H1 (cell line): Measurements from ENCODE around the gene SPARCL1. TPM values are rescaled to one million over a fixed set of nuclear protein-coding genes. Genes with fewer than 3 reads are reported as not detected.

Source experiments
- CTCF ChIA-PET: fragments of 300-600 bp; sonication (Branson Sonifier 250); formaldehyde crosslinking; loops from one replicate; lab custom pipeline; 2021; ENCODE audit not compliant: partially characterized antibody; lab: Charles Lee
- POLR2A ChIA-PET: fragments of 300-600 bp; sonication (Branson Sonifier 250); formaldehyde crosslinking; loops from one replicate; lab custom pipeline; 2021; ENCODE audit warnings: inconsistent platforms; ENCODE audit not compliant: partially characterized antibody; lab: Charles Lee
- DNase-seq, 2 experiments: peaks; one replicate each; pipeline versions ENCODE4 v3.0.0 to v3.0.0-alpha.2; 2010 to 2022; ENCODE audit warnings: low spot score in 2 of 2, low read depth in 1 of 2, mixed read lengths in 1 of 2
- FAIRE-seq: peaks from 2 replicates; lab custom pipeline; 2011; peaks lifted over from hg19 to GRCh38; lab: Jason Lieb, UNC
- H2AFZ ChIP-seq: 2 replicates; pipeline ENCODE4 v1.8.1; 2012; ENCODE audit warnings: low read length, inconsistent platforms
- H2AK5ac ChIP-seq: 2 replicates; pipeline ENCODE4 v1.6.1; 2013; ENCODE audit warnings: low read depth, low read length
- H2BK120ac ChIP-seq: replicated peaks from 2 replicates; pipeline ENCODE3; 2013; ENCODE audit warnings: low read depth, low read length, inconsistent platforms
- H2BK12ac ChIP-seq: 2 replicates; pipeline ENCODE4 v1.6.1; 2013; ENCODE audit warnings: low read depth, low read length
- H2BK15ac ChIP-seq: 2 replicates; pipeline ENCODE4 v1.6.1; 2013; ENCODE audit warnings: low read length
- H2BK20ac ChIP-seq: 2 replicates; pipeline ENCODE4 v1.6.1; 2013; ENCODE audit warnings: low read length
- H2BK5ac ChIP-seq: 2 replicates; pipeline ENCODE4 v1.6.1; 2013; ENCODE audit warnings: low read depth, low read length
- H3K14ac ChIP-seq: 2 replicates; pipeline ENCODE4 v1.6.1; 2013; ENCODE audit warnings: inconsistent platforms; ENCODE audit not compliant: insufficient read length
- H3K18ac ChIP-seq: 2 replicates; pipeline ENCODE4 v1.6.1; 2013; ENCODE audit warnings: low read length; ENCODE audit errors: extremely low read depth
- H3K23ac ChIP-seq: 2 replicates; pipeline ENCODE4 v1.6.1; 2013; ENCODE audit warnings: inconsistent platforms; ENCODE audit not compliant: insufficient read length
- H3K23me2 ChIP-seq: 2 replicates; pipeline ENCODE4 v1.6.1; 2013; ENCODE audit warnings: low read depth, low read length
- H3K27ac ChIP-seq: 2 replicates; pipeline ENCODE4 v1.6.1; 2011; ENCODE audit warnings: low read depth, low read length, inconsistent platforms
- H3K27me3 ChIP-seq, 4 experiments: replicated peaks in 1 of 4; 1 replicate in 1 of 4; 2 replicates in 3 of 4; pipeline versions ENCODE4 v1.6.1 to v1.8.1; 2011 to 2013; ENCODE audit warnings: low read length in 3 of 4, mild to moderate bottlenecking in 3 of 4, inconsistent platforms in 2 of 4, mixed read lengths in 2 of 4, moderate library complexity in 1 of 4; ENCODE audit not compliant: control insufficient read depth in 3 of 4, insufficient read depth in 3 of 4; ENCODE audit errors: extremely low read depth in 1 of 4
- H3K36me3 ChIP-seq, 4 experiments: 2 replicates each; pipeline versions ENCODE4 v1.6.1 to v1.8.1; 2011 to 2013; ENCODE audit warnings: mild to moderate bottlenecking in 4 of 4, low read length in 3 of 4, moderate library complexity in 2 of 4, control low read depth in 1 of 4, inconsistent platforms in 1 of 4; ENCODE audit not compliant: insufficient read depth in 4 of 4, control insufficient read depth in 2 of 4
- H3K4ac ChIP-seq: replicated peaks from 2 replicates; pipeline ENCODE3; 2013; ENCODE audit warnings: low read length, low read depth, mixed read lengths, inconsistent platforms; ENCODE audit not compliant: insufficient read length
- H3K4me1 ChIP-seq, 4 experiments: replicated peaks in 1 of 4; 1 replicate in 1 of 4; 2 replicates in 3 of 4; pipeline versions ENCODE4 v1.6.1 to v1.8.1; 2011 to 2013; ENCODE audit warnings: low read length in 3 of 4, inconsistent platforms in 2 of 4, mixed read lengths in 1 of 4; ENCODE audit not compliant: insufficient read depth in 4 of 4, control insufficient read depth in 3 of 4
- H3K4me2 ChIP-seq, 2 experiments: 2 replicates each; pipeline versions ENCODE4 v1.6.1 to v1.8.1; 2011 to 2013; ENCODE audit warnings: low read depth in 2 of 2, low read length in 2 of 2, control low read depth in 1 of 2, inconsistent platforms in 1 of 2, mild to moderate bottlenecking in 1 of 2; ENCODE audit not compliant: insufficient read depth in 1 of 2
- H3K4me3 ChIP-seq, 4 experiments: fragments of 200-600, 300-600 bp in 1 of 4; sonication (generic), shearing (Covaris generic), sonication (Bioruptor Twin) in 1 of 4; 2 replicates each; pipeline versions ENCODE4 v1.5.1 to v1.8.1; 2011 to 2016; ENCODE audit warnings: low read length in 4 of 4, low read depth in 3 of 4, control low read depth in 2 of 4, inconsistent platforms in 2 of 4, mild to moderate bottlenecking in 2 of 4, mixed read lengths in 1 of 4, moderate library complexity in 1 of 4; ENCODE audit not compliant: insufficient read depth in 2 of 4; ENCODE audit errors: extremely low read depth in 1 of 4
- H3K56ac ChIP-seq: replicated peaks from 2 replicates; pipeline ENCODE3; 2013; ENCODE audit warnings: low read depth, mild to moderate bottlenecking, mixed read lengths, low read length, inconsistent platforms; ENCODE audit not compliant: insufficient read length
- H3K79me1 ChIP-seq: 2 replicates; pipeline ENCODE4 v1.6.1; 2013; ENCODE audit warnings: low read depth, low read length, control low read depth
- H3K79me2 ChIP-seq, 2 experiments: 2 replicates each; pipeline versions ENCODE4 v1.6.1 to v1.8.1; 2012 to 2013; ENCODE audit warnings: low read length in 2 of 2, mild to moderate bottlenecking in 2 of 2, inconsistent platforms in 1 of 2; ENCODE audit not compliant: insufficient read depth in 2 of 2, control insufficient read depth in 1 of 2
- H3K9ac ChIP-seq, 4 experiments: replicated peaks in 1 of 4; 1 replicate in 1 of 4; 2 replicates in 3 of 4; pipeline versions ENCODE4 v1.6.1 to v1.8.1; 2011 to 2013; ENCODE audit warnings: low read depth in 3 of 4, low read length in 3 of 4, control low read depth in 2 of 4, mild to moderate bottlenecking in 2 of 4, moderate library complexity in 2 of 4, inconsistent platforms in 1 of 4; ENCODE audit errors: extremely low read depth in 1 of 4
- H3K9me3 ChIP-seq, 2 experiments: 2 replicates each; pipeline versions ENCODE4 v1.6.1 to v1.8.1; 2012 to 2013; ENCODE audit warnings: mild to moderate bottlenecking in 2 of 2, moderate library complexity in 2 of 2, control low read depth in 1 of 2, inconsistent platforms in 1 of 2, low read depth in 1 of 2, low read length in 1 of 2, mixed read lengths in 1 of 2; ENCODE audit not compliant: insufficient read depth in 2 of 2
- H4K20me1 ChIP-seq, 2 experiments: replicated peaks in 1 of 2; 2 replicates each; pipeline versions ENCODE3 to v1.8.1; 2011 to 2013; ENCODE audit warnings: inconsistent platforms in 2 of 2, low read length in 2 of 2, mild to moderate bottlenecking in 1 of 2; ENCODE audit not compliant: insufficient read depth in 2 of 2, control insufficient read depth in 1 of 2
- H4K5ac ChIP-seq: 2 replicates; pipeline ENCODE4 v1.6.1; 2013; ENCODE audit warnings: low read length, low read depth, mixed read lengths, inconsistent platforms; ENCODE audit not compliant: insufficient read length
- H4K8ac ChIP-seq: 2 replicates; pipeline ENCODE4 v1.8.0; 2013; ENCODE audit warnings: mild to moderate bottlenecking, moderate library complexity, low read length, inconsistent platforms; ENCODE audit not compliant: insufficient read depth; ENCODE audit errors: extremely low read depth
- H4K91ac ChIP-seq: replicated peaks from 2 replicates; pipeline ENCODE3; 2013; ENCODE audit warnings: low read length, mixed read lengths, inconsistent platforms; ENCODE audit not compliant: insufficient read length
- CTCF ChIP-seq, 3 experiments: IDR thresholded peaks; 1 replicate in 2 of 3; 2 replicates in 1 of 3; pipeline versions ENCODE4 v1.5.1 to v1.6.1; 2011; ENCODE audit warnings: low read length in 3 of 3, mild to moderate bottlenecking in 3 of 3, inconsistent platforms in 2 of 3, low read depth in 1 of 3, moderate library complexity in 1 of 3; ENCODE audit not compliant: insufficient read depth in 1 of 3; ENCODE audit errors: control extremely low read depth in 1 of 3
- GABPA ChIP-seq: IDR thresholded peaks from 2 replicates; pipeline ENCODE4 v1.6.1; 2011; ENCODE audit warnings: mild to moderate bottlenecking, low read length, moderate library complexity, borderline replicate concordance; ENCODE audit not compliant: insufficient read depth
- WGBS, 2 experiments: shearing (Covaris generic) in 1 of 2; methylation state at CpG; one replicate each; pipeline versions ENCODE4 v1.1.6 to v1.1.7; 2013 to 2015; ENCODE audit warnings: low lambda C conversion rate in 2 of 2, mixed read lengths in 2 of 2, inconsistent platforms in 1 of 2, low coverage in 1 of 2, missing lambda C conversion rate in 1 of 2; ENCODE audit not compliant: insufficient replicate concordance in 2 of 2, insufficient coverage in 1 of 2, insufficient read length in 1 of 2; ENCODE audit errors: extremely low coverage in 1 of 2, missing lambda C conversion rate in 1 of 2; 5-methylcytosine and 5-hydroxymethylcytosine counted together
- polyA plus RNA-seq, 7 experiments: library from polyadenylated mRNA; depleted of rRNA in 3 of 7; stranded (reverse) in 5 of 7; unstranded in 2 of 7; fragments of >200 nt in 5 of 7; fragments of 200-250 nt in 2 of 7; gene quantifications; 1 replicate in 5 of 7; 2 replicates in 1 of 7; 4 replicates in 1 of 7; pipeline versions ENCODE4 v1.2.1 to v1.2.3, GENCODE V29; 2011 to 2013; ENCODE audit warnings: missing spikeins in 2 of 7, mixed read lengths in 2 of 7
- total RNA-seq: library from RNA; stranded (reverse); fragmentation: NEBNext Ultra II Directional; extraction: Animal tissue kit (Norgen Biotek cat#: 25700); gene quantifications from 2 replicates; pipeline ENCODE4 v1.2.1, GENCODE V29; 2021

SPARCL1 gene
- total and polyA plus RNA-seq, 2 of the 8 experiments (the other 6 are each of a cell fraction or from before 2014, with no cell fraction given), result 0.48 to 0.51 TPM

DNA sequence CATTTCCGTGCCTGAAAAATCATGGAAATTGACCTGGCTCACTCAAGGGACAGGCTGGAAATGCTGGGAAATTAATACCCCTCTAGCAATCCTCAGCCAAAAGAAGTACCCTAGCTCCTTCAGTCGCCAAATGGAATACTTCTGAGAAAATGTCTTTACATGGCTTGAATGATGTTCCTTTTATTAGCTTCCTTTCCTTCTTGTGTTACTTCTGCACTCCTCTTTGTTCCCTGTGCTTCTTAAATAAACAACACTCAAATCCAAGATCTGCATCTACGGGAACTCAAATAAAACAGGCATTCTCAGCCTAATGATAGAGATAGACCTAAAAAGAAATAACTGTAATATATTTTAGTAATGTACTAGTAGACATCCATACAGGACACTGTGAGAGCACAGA lies 36.1 kb downstream of the SPARCL1 start:
- no peak for FAIRE-seq
- H3K27ac ChIP-seq, result no peak overlapping the region
- POLR2A ChIA-PET, result no interaction called here

More for the DNA sequence above, 36.1 kb downstream of the SPARCL1 start:
- Histone ChIP-seq H3K23me2 (no peaks in the 10 kb centered on the region), H3K4me1 (peaks cover 0 to 5% (median 0%) of the 10 kb centered on the region in 4 experiments; a peak in 1 of 7 replicates), H3K56ac (no peak overlapping the region), H2BK20ac (no peak overlapping the region), H3K36me3 (no peaks in the 10 kb centered on the region), H4K8ac (no peak overlapping the region), H3K18ac (no peak overlapping the region), H2BK12ac (no peak overlapping the region), H4K91ac (no peak overlapping the region), H3K79me1 (no peaks in the 10 kb centered on the region), H4K20me1 (no peaks in the 10 kb centered on the region), H2BK15ac (no peak overlapping the region), H3K4me2 (no peak overlapping the region), H4K5ac (no peak overlapping the region), H3K4ac (no peak overlapping the region), H3K79me2 (no peaks in the 10 kb centered on the region), H3K14ac (no peak overlapping the region), H2BK120ac (no peak overlapping the region), H2AFZ (no peak overlapping the region), H3K9ac (no peak overlapping the region), H3K4me3 (no peak overlapping the region), H3K9me3 (peaks cover 0 to 7% of the 10 kb centered on the region in 2 experiments; a peak in 2 of 4 replicates), H3K23ac (no peak overlapping the region), H2AK5ac (no peak overlapping the region), H3K27me3 (no peaks in the 10 kb centered on the region), H2BK5ac (no peak overlapping the region)
- CTCF ChIA-PET, result interaction anchor here (1.2 kb wide), 1 partner anchor 9 kb away, joined by 3 read pairs; no protein-coding TSS in a partner anchor
- 86% methylated on average over 3 of the region's 3 CpGs; no CpG with 5 or more reads in 1 of the 2 experiments for WGBS, 2 experiments
- no peak for DNase-seq
- TF ChIP-seq GABPA, result no peak
- TF ChIP-seq CTCF (IDR thresholded peaks at IDR 0.05; ENCODE audit: control extremely low read depth in 1 of 3, insufficient read depth in 1 of 3, low read depth in 1 of 3, low read length in 3 of 3), result no peak
